H9 (cell line): ENCODE data around the gene NFKB2. TPM values are rescaled to one million over a fixed set of nuclear protein-coding genes. Genes with fewer than 3 reads are reported as not detected.

Experiments used
- DNase-seq: peaks from one replicate; pipeline ENCODE4 v3.0.0-alpha.2; 2017
- H2AFZ ChIP-seq: one replicate; pipeline ENCODE4 v1.6.1; 2013; ENCODE audit warnings: mild to moderate bottlenecking, low read length, control low read depth, moderate library complexity
- H2AK5ac ChIP-seq: 2 replicates; pipeline ENCODE4 v1.6.1; 2013; ENCODE audit warnings: low read length, control low read depth, mixed read lengths; ENCODE audit not compliant: insufficient read length
- H2BK120ac ChIP-seq: one replicate; pipeline ENCODE4 v1.6.1; 2013; ENCODE audit warnings: low read depth, mild to moderate bottlenecking, low read length, control low read depth, inconsistent platforms; ENCODE audit not compliant: poor library complexity, severe bottlenecking
- H2BK12ac ChIP-seq: 2 replicates; pipeline ENCODE4 v1.6.1; 2013; ENCODE audit warnings: low read length, control low read depth, mixed read lengths, low read depth; ENCODE audit not compliant: insufficient read length
- H2BK15ac ChIP-seq: 2 replicates; pipeline ENCODE4 v1.6.1; 2013; ENCODE audit warnings: low read depth, low read length, control low read depth
- H2BK20ac ChIP-seq: one replicate; pipeline ENCODE4 v1.6.1; 2013; ENCODE audit warnings: low read depth, mild to moderate bottlenecking, low read length, control low read depth, inconsistent platforms; ENCODE audit not compliant: poor library complexity, severe bottlenecking
- H2BK5ac ChIP-seq: 2 replicates; pipeline ENCODE4 v1.6.1; 2013; ENCODE audit warnings: low read length, control low read depth, mixed read lengths; ENCODE audit not compliant: insufficient read length
- H3K14ac ChIP-seq: 2 replicates; pipeline ENCODE4 v1.6.1; 2013; ENCODE audit warnings: low read length, control low read depth; ENCODE audit not compliant: insufficient read depth
- H3K18ac ChIP-seq: 2 replicates; pipeline ENCODE4 v1.6.1; 2013; ENCODE audit warnings: low read depth, mild to moderate bottlenecking, mixed read lengths, low read length, control low read depth; ENCODE audit not compliant: insufficient read length
- H3K23ac ChIP-seq: 2 replicates; pipeline ENCODE4 v1.6.1; 2013; ENCODE audit warnings: low read length, control low read depth, mixed read lengths, low read depth; ENCODE audit not compliant: insufficient read length
- H3K23me2 ChIP-seq: 2 replicates; pipeline ENCODE4 v1.6.1; 2013; ENCODE audit warnings: low read depth, mild to moderate bottlenecking, mixed read lengths, low read length, control low read depth; ENCODE audit not compliant: insufficient read length, poor library complexity, severe bottlenecking
- H3K27ac ChIP-seq: 2 replicates; pipeline ENCODE4 v1.5.1; 2013; ENCODE audit warnings: low read length, control low read depth, mixed read lengths, low read depth; ENCODE audit not compliant: insufficient read length
- H3K27me3 ChIP-seq: 2 replicates; pipeline ENCODE4 v1.6.1; 2013; ENCODE audit warnings: low read length, control low read depth, inconsistent platforms; ENCODE audit not compliant: insufficient read depth
- H3K4ac ChIP-seq: 2 replicates; pipeline ENCODE4 v1.6.1; 2013; ENCODE audit warnings: low read depth, mild to moderate bottlenecking, control low read depth, inconsistent platforms, low read length, moderate library complexity
- H3K4me1 ChIP-seq: 2 replicates; pipeline ENCODE4 v1.6.1; 2013; ENCODE audit warnings: low read length, control low read depth, inconsistent platforms; ENCODE audit not compliant: insufficient read depth
- H3K4me2 ChIP-seq: 2 replicates; pipeline ENCODE4 v1.6.1; 2013; ENCODE audit warnings: low read length, control low read depth, mixed read lengths; ENCODE audit not compliant: insufficient read length, insufficient read depth
- H3K56ac ChIP-seq: 2 replicates; pipeline ENCODE4 v1.6.1; 2013; ENCODE audit warnings: low read depth, mild to moderate bottlenecking, mixed read lengths, low read length, control low read depth; ENCODE audit not compliant: insufficient read length
- H3K79me1 ChIP-seq: 2 replicates; pipeline ENCODE4 v1.6.1; 2013; ENCODE audit warnings: low read depth, mild to moderate bottlenecking, moderate library complexity, low read length, control low read depth, inconsistent platforms; ENCODE audit not compliant: insufficient read depth, poor library complexity, severe bottlenecking
- H3K79me2 ChIP-seq: 2 replicates; pipeline ENCODE4 v1.6.1; 2013; ENCODE audit warnings: low read length, control low read depth, inconsistent platforms; ENCODE audit not compliant: insufficient read depth
- H3K9ac ChIP-seq: 2 replicates; pipeline ENCODE4 v1.6.1; 2013; ENCODE audit warnings: low read length, control low read depth, mixed read lengths; ENCODE audit not compliant: insufficient read length; ENCODE audit errors: extremely low read depth
- H3K9me3 ChIP-seq: one replicate; pipeline ENCODE4 v1.6.1; 2013; ENCODE audit warnings: low read depth, low read length, inconsistent platforms; ENCODE audit not compliant: control insufficient read depth
- H3T11ph ChIP-seq: one replicate; pipeline ENCODE4 v1.6.1; 2013; ENCODE audit warnings: mild to moderate bottlenecking, low read length, control low read depth, inconsistent platforms
- H4K20me1 ChIP-seq: one replicate; pipeline ENCODE4 v1.6.1; 2013; ENCODE audit not compliant: control insufficient read depth, insufficient read length, insufficient read depth
- H4K5ac ChIP-seq: 2 replicates; pipeline ENCODE4 v1.6.1; 2013; ENCODE audit warnings: low read depth, mild to moderate bottlenecking, mixed read lengths, low read length, control low read depth; ENCODE audit not compliant: insufficient read length
- H4K8ac ChIP-seq: replicated peaks from 2 replicates; pipeline ENCODE4 v1.6.1; 2013; ENCODE audit warnings: low read length, control low read depth, mixed read lengths, low read depth; ENCODE audit not compliant: insufficient read length
- H4K91ac ChIP-seq: 2 replicates; pipeline ENCODE4 v1.6.1; 2013; ENCODE audit warnings: low read depth, mild to moderate bottlenecking, moderate library complexity, mixed read lengths, low read length, control low read depth; ENCODE audit not compliant: insufficient read length
- H3K27ac Mint-ChIP-seq, 3 experiments: 2 replicates in 2 of 3; 3 replicates in 1 of 3; pipeline ENCODE4 v1.8.0; 2020 to 2021; ENCODE audit warnings: mixed read lengths in 3 of 3, mild to moderate bottlenecking in 1 of 3, moderate library complexity in 1 of 3
- H3K27me3 Mint-ChIP-seq: 2 replicates; pipeline ENCODE4 v1.8.0; 2021; ENCODE audit warnings: low read depth, mild to moderate bottlenecking, moderate library complexity, mixed read lengths
- H3K36me3 Mint-ChIP-seq, 3 experiments: 2 replicates in 2 of 3; 3 replicates in 1 of 3; pipeline ENCODE4 v1.8.0; 2020 to 2021; ENCODE audit warnings: low read depth in 3 of 3, mixed read lengths in 3 of 3; ENCODE audit not compliant: insufficient read depth in 1 of 3
- H3K4me1 Mint-ChIP-seq, 2 experiments: 2 replicates each; pipeline ENCODE4 v1.8.0; 2020; ENCODE audit warnings: mixed read lengths in 2 of 2
- H3K4me3 Mint-ChIP-seq, 2 experiments: 2 replicates in 1 of 2; 3 replicates in 1 of 2; pipeline ENCODE4 v1.8.0; 2020 to 2021; ENCODE audit warnings: mild to moderate bottlenecking in 2 of 2, mixed read lengths in 2 of 2, moderate library complexity in 1 of 2
- H3K9me3 Mint-ChIP-seq, 2 experiments: 2 replicates in 1 of 2; 3 replicates in 1 of 2; pipeline ENCODE4 v1.8.0; 2020; ENCODE audit warnings: mild to moderate bottlenecking in 2 of 2, mixed read lengths in 2 of 2, moderate library complexity in 1 of 2
- CTCF ChIP-seq: fragments of 200-600 bp; sonication (generic); conservative IDR thresholded peaks from 3 replicates; pipeline ENCODE4 v1.8.0; 2021; ENCODE audit warnings: antibody characterized with exemption, mild to moderate bottlenecking
- WGBS: extraction: QIAGEN DNeasy Blood & Tissue Kit; methylation state at CpG from one replicate; pipeline ENCODE4 v1.1.7; 2013; ENCODE audit warnings: missing lambda C conversion rate, low lambda C conversion rate, mixed read lengths; ENCODE audit not compliant: insufficient read length; ENCODE audit errors: extremely low coverage; 5-methylcytosine and 5-hydroxymethylcytosine counted together
- total RNA-seq: library from RNA; stranded (reverse); gene quantifications from 2 replicates; pipeline ENCODE4 v1.2.1, GENCODE V29; 2021

NFKB2 gene
- total RNA-seq, 1 experiment from 2014 or later = 23.7 TPM

GRCh38 chr10:102389894-102390293 lies 5.6 kb upstream of the NFKB2 start:
- no peak overlapping the region for H3K4me2 ChIP-seq
- H2BK120ac ChIP-seq = no peak overlapping the region
- no peak overlapping the region for H3K9ac ChIP-seq
- no peak overlapping the region for H4K5ac ChIP-seq
- Mint-ChIP-seq H3K9me3 (no peaks in the 10 kb centered on the region), H3K27ac (no peak overlapping the region; a peak in 1 of 7 replicates), H3K27me3 (peaks cover 42% of the 10 kb centered on the region), H3K4me3 (no peak overlapping the region), H3K4me1 (peaks cover 24 to 31% of the 10 kb centered on the region in 2 experiments), H3K36me3 (no peaks in the 10 kb centered on the region; a peak in 1 of 7 replicates)
- H3K23ac ChIP-seq = no peak overlapping the region
- H3K27ac ChIP-seq = no peak overlapping the region
- no peak overlapping the region for H2AFZ ChIP-seq
- TF ChIP-seq CTCF = no peak
- no peaks in the 10 kb centered on the region for H3K79me2 ChIP-seq
- H3K4me1 ChIP-seq = no peaks in the 10 kb centered on the region
- peaks cover 11% of the 10 kb centered on the region; the same call in 1 of the 2 replicates for H3K27me3 ChIP-seq
- H3K4ac ChIP-seq = no peak overlapping the region
- no peak overlapping the region for H2BK20ac ChIP-seq
- no CpG with 5 or more reads among the region's 3 CpGs for WGBS
- H4K20me1 ChIP-seq = peaks cover 4% of the 10 kb centered on the region
- H3T11ph ChIP-seq = no peak overlapping the region
- no peak overlapping the region for H2BK12ac ChIP-seq
- H4K91ac ChIP-seq = no peak overlapping the region
- H3K23me2 ChIP-seq = peaks cover 8% of the 10 kb centered on the region
- no peak overlapping the region for H3K56ac ChIP-seq
- H4K8ac ChIP-seq = no peak overlapping the region
- no peak for DNase-seq
- no peak overlapping the region for H3K18ac ChIP-seq
- H3K9me3 ChIP-seq = no peaks in the 10 kb centered on the region
- H3K79me1 ChIP-seq = no peaks in the 10 kb centered on the region
- no peak overlapping the region for H3K14ac ChIP-seq
- H2BK5ac ChIP-seq = no peak overlapping the region
- no peak overlapping the region for H2AK5ac ChIP-seq
- no peak overlapping the region for H2BK15ac ChIP-seq
